OCI-LY1 (cell line): ENCODE data around the gene SYT15B.
"Not testable (repeated sequence)": the region's sequence is repeated elsewhere in the genome, so short reads cannot be mapped to it uniquely, and the experiment has no call there.

Experiments used
- EZH2 ChIP-seq: fragments of 200-600 bp; sonication (generic), shearing (Covaris generic); IDR thresholded peaks from 2 replicates; pipeline ENCODE4 v1.8.0; 2017; ENCODE audit warnings: borderline replicate concordance, mixed run types, mild to moderate bottlenecking, antibody characterized with exemption, low read length, moderate library complexity, mixed read lengths
- TF ChIP-seq, protein P1 (sequence below): fragments of 200-600 bp; sonication (generic), shearing (Covaris generic); IDR thresholded peaks from 2 replicates; pipeline ENCODE4 v1.5.1; 2017; ENCODE audit warnings: mild to moderate bottlenecking, antibody characterized with exemption, low read length, moderate library complexity, mixed read lengths

GRCh38 chr10:47767236-47767635 lies 3.8 kb upstream of the SYT15B start:
- TF ChIP-seq, protein P1, sequence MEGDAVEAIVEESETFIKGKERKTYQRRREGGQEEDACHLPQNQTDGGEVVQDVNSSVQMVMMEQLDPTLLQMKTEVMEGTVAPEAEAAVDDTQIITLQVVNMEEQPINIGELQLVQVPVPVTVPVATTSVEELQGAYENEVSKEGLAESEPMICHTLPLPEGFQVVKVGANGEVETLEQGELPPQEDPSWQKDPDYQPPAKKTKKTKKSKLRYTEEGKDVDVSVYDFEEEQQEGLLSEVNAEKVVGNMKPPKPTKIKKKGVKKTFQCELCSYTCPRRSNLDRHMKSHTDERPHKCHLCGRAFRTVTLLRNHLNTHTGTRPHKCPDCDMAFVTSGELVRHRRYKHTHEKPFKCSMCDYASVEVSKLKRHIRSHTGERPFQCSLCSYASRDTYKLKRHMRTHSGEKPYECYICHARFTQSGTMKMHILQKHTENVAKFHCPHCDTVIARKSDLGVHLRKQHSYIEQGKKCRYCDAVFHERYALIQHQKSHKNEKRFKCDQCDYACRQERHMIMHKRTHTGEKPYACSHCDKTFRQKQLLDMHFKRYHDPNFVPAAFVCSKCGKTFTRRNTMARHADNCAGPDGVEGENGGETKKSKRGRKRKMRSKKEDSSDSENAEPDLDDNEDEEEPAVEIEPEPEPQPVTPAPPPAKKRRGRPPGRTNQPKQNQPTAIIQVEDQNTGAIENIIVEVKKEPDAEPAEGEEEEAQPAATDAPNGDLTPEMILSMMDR, result not testable (repeated sequence)
- TF ChIP-seq EZH2, result not testable (repeated sequence)
